SK-N-SH treated with all-trans-retinoic acid at 6 μM for 48 hours (cell line): ENCODE data around the gene PTTG1IP2.

Experiments used
- ATAC-seq: fragments of 200-7000 bp; cut with Tn5 transposase; 3 replicates; pipeline ENCODE4 v1.9.1; 2020; ENCODE audit warnings: mild to moderate bottlenecking, moderate library complexity
- ARNTL ChIP-seq: fragments of 450-650 bp; formaldehyde crosslinking; IDR thresholded peaks from 2 replicates; pipeline ENCODE4 v1.5.0; 2020; ENCODE audit warnings: low read depth, mild to moderate bottlenecking, moderate library complexity, borderline replicate concordance
- BACH2 ChIP-seq: fragments of 250-450 bp; sonication (Bioruptor Pico); IDR thresholded peaks from 2 replicates; pipeline ENCODE4 v1.9.0; 2021; ENCODE audit warnings: mild to moderate bottlenecking, borderline replicate concordance
- CSDC2 ChIP-seq: fragments of 250-450 bp; sonication (Bioruptor Pico); IDR thresholded peaks from 2 replicates; pipeline ENCODE4 v1.5.0; 2020; ENCODE audit warnings: mild to moderate bottlenecking, moderate library complexity
- CSRNP3 ChIP-seq: fragments of 250-450 bp; sonication (Bioruptor Pico); IDR thresholded peaks from 2 replicates; pipeline ENCODE4 v1.5.1; 2021; ENCODE audit warnings: mild to moderate bottlenecking, moderate library complexity
- ESRRG ChIP-seq: fragments of 250-450 bp; sonication (Bioruptor Pico); IDR thresholded peaks from 2 replicates; pipeline ENCODE4 v1.6.1; 2021; ENCODE audit warnings: mild to moderate bottlenecking
- GLIS3 ChIP-seq: fragments of 250-450 bp; sonication (Bioruptor Pico); IDR thresholded peaks from 2 replicates; pipeline ENCODE4 v1.5.0; 2020; ENCODE audit warnings: mild to moderate bottlenecking, moderate library complexity
- ISL1 ChIP-seq: fragments of 250-450 bp; sonication (Bioruptor Pico); IDR thresholded peaks from 2 replicates; pipeline ENCODE4 v2.1.2; 2022; ENCODE audit warnings: mild to moderate bottlenecking, moderate library complexity
- OSR1 ChIP-seq: fragments of 250-450 bp; sonication (Bioruptor Pico); IDR thresholded peaks from 2 replicates; pipeline ENCODE4 v1.8.0; 2022; ENCODE audit warnings: moderate library complexity, mild to moderate bottlenecking, inconsistent platforms
- PATZ1 ChIP-seq: fragments of 250-450 bp; sonication (Bioruptor Pico); IDR thresholded peaks from 2 replicates; pipeline ENCODE4 v1.8.0; 2020; ENCODE audit warnings: mild to moderate bottlenecking, moderate library complexity, borderline replicate concordance
- POU6F1 ChIP-seq: fragments of 250-450 bp; sonication (Bioruptor Pico); IDR thresholded peaks from 2 replicates; pipeline ENCODE4 v1.8.0; 2021; ENCODE audit warnings: low read depth, mild to moderate bottlenecking, moderate library complexity, borderline replicate concordance
- PPARA ChIP-seq: fragments of 250-450 bp; sonication (Bioruptor Pico); IDR thresholded peaks from 2 replicates; pipeline ENCODE4 v1.5.0; 2020; ENCODE audit warnings: mild to moderate bottlenecking, borderline replicate concordance
- RARB ChIP-seq: fragments of 250-450 bp; sonication (Bioruptor Pico); IDR thresholded peaks from 2 replicates; pipeline ENCODE4 v1.8.0; 2021; ENCODE audit warnings: mild to moderate bottlenecking, moderate library complexity
- SNAI2 ChIP-seq: fragments of 250-450 bp; sonication (Bioruptor Pico); IDR thresholded peaks from 2 replicates; pipeline ENCODE4 v1.5.0; 2020; ENCODE audit warnings: mild to moderate bottlenecking, moderate library complexity
- TCF4 ChIP-seq: fragments of 250-450 bp; sonication (Bioruptor Pico); IDR thresholded peaks from 2 replicates; pipeline ENCODE4 v1.8.0; 2021; ENCODE audit warnings: mild to moderate bottlenecking, moderate library complexity, borderline replicate concordance
- TOX ChIP-seq: fragments of 250-450 bp; sonication (Bioruptor Pico); IDR thresholded peaks from 2 replicates; pipeline ENCODE4 v1.8.0; 2021; ENCODE audit warnings: mild to moderate bottlenecking, moderate library complexity, borderline replicate concordance
- TSHZ2 ChIP-seq: fragments of 250-450 bp; sonication (Bioruptor Pico); IDR thresholded peaks from 2 replicates; pipeline ENCODE4 v1.5.0; 2020; ENCODE audit warnings: mild to moderate bottlenecking, moderate library complexity
- ZC3H10 ChIP-seq: fragments of 250-450 bp; sonication (Bioruptor Pico); IDR thresholded peaks from 2 replicates; pipeline ENCODE4 v1.5.1; 2021; ENCODE audit warnings: mild to moderate bottlenecking, moderate library complexity
- ZFP30 ChIP-seq: fragments of 450-650 bp; formaldehyde crosslinking; IDR thresholded peaks from 2 replicates; pipeline ENCODE4 v1.5.0; 2022; ENCODE audit warnings: mild to moderate bottlenecking, moderate library complexity
- ZNF565 ChIP-seq: fragments of 450-650 bp; formaldehyde crosslinking; conservative IDR thresholded peaks from 2 replicates; pipeline ENCODE4 v1.5.0; 2020; ENCODE audit warnings: low read depth, mild to moderate bottlenecking, moderate library complexity
- ZNF70 ChIP-seq: fragments of 450-650 bp; formaldehyde crosslinking; IDR thresholded peaks from 2 replicates; pipeline ENCODE4 v1.5.0; 2020; ENCODE audit warnings: mild to moderate bottlenecking, moderate library complexity

The PTTG1IP2 gene

GRCh38 chr7:90469554-90469953 lies at the start of gene PTTG1IP2:
TSS of gene PTTG1IP2 (plus strand) at chr7:90469639. CDS start at chr7:90469787, 148 bp downstream.
- TF ChIP-seq TSHZ2 (CRISPR knock-in tag), result no peak
- no peak for TF ChIP-seq PPARA
- TF ChIP-seq, all 23 proteins: peak for 0
- no peak for ATAC-seq

- TF ChIP-seq ZNF565 (CRISPR knock-in tag) (no peak), GLIS3 (CRISPR knock-in tag) (no peak), TCF4 (CRISPR knock-in tag) (no peak), PATZ1 (CRISPR knock-in tag) (no peak), ESRRG (no peak), ARNTL (CRISPR knock-in tag) (no peak), ZNF70 (no peak), ISL1 (CRISPR knock-in tag) (no peak), SNAI2 (CRISPR knock-in tag) (no peak), CSRNP3 (no peak), OSR1 (no peak), PPARA (no peak), ZFP30 (CRISPR knock-in tag) (no peak), TOX (CRISPR knock-in tag) (no peak), RARB (CRISPR knock-in tag) (no peak), POU6F1 (CRISPR knock-in tag) (no peak), BACH2 (CRISPR knock-in tag) (no peak), ZC3H10 (CRISPR knock-in tag) (no peak)
- no peak for ATAC-seq
Measured at GRCh38 chr7:90421651-90422050, 47.8 kb upstream of the PTTG1IP2 start.

- no peak for TF ChIP-seq OSR1
- no peak for TF ChIP-seq ZNF565 (CRISPR knock-in tag)
- TF ChIP-seq TSHZ2 (CRISPR knock-in tag), result no peak
- no peak for TF ChIP-seq RARB (CRISPR knock-in tag)
- no peak for TF ChIP-seq GLIS3 (CRISPR knock-in tag)
- TF ChIP-seq CSDC2 (CRISPR knock-in tag), result no peak
- no peak for TF ChIP-seq ZFP30 (CRISPR knock-in tag)
- TF ChIP-seq PPARA, result no peak
- TF ChIP-seq, all 23 proteins: peak for 0
- ATAC-seq, result no peak
Measured at GRCh38 chr7:90424720-90425119, 44.7 kb upstream of the PTTG1IP2 start.
